Tibial artery (tissue), 4 donors: Measurements from ENCODE around the gene FRMD5.

Source experiments
- DNase-seq, 2 donors: peaks; one replicate each; pipeline ENCODE4 v3.0.0-alpha.2; 2019
- H3K27ac ChIP-seq, 2 donors: fragments of 200-600 bp; sonication (generic) in 1 of 2; 1 replicate in 1 of 2; 2 replicates in 1 of 2; pipeline ENCODE4 v1.5.1; 2018 to 2019; ENCODE audit warnings: mild to moderate bottlenecking in 1 of 2
- H3K27me3 ChIP-seq, 2 donors: fragments of 200-600 bp; sonication (generic) in 1 of 2; one replicate each; pipeline versions ENCODE4 v1.5.1 to v1.6.0; 2016 to 2019
- H3K36me3 ChIP-seq, 3 donors: fragments of 200-600 bp; sonication (generic) in 2 of 3; one replicate each; pipeline ENCODE4 v1.5.1; 2016 to 2019; ENCODE audit warnings: mild to moderate bottlenecking in 2 of 3
- H3K4me1 ChIP-seq, 4 donors: fragments of 200-600 bp; sonication (generic) in 2 of 4; 1 replicate in 3 of 4; 2 replicates in 1 of 4; pipeline ENCODE4 v1.5.1; 2016 to 2019
- H3K4me3 ChIP-seq, 2 donors: fragments of 200-600 bp; sonication (generic) in 1 of 2; 1 replicate in 1 of 2; 2 replicates in 1 of 2; pipeline ENCODE4 v1.5.1; 2018 to 2019; ENCODE audit warnings: mild to moderate bottlenecking in 2 of 2
- H3K9me3 ChIP-seq, 3 donors: fragments of 200-600 bp; sonication (generic) in 1 of 3; one replicate each; pipeline ENCODE4 v1.5.1; 2016 to 2019
- CTCF ChIP-seq, 2 experiments: fragments of 200-600 bp in 1 of 2; fragments of 450-650 bp in 1 of 2; IDR thresholded peaks; one replicate each; pipeline ENCODE4 v1.5.1; 2017 to 2019; ENCODE audit warnings: antibody characterized with exemption in 2 of 2, mild to moderate bottlenecking in 1 of 2, moderate library complexity in 1 of 2
- intact Hi-C: fragments of 100-400 bp; cut with DNase I; formaldehyde crosslinking; loops from one replicate; pipeline ENCODE4 v1.15.0; 2023; ENCODE audit warnings: low total_unique reads

FRMD5 gene

GRCh38 chr15:44160796-44161195 lies 34.3 kb downstream of the FRMD5 start:
- TF ChIP-seq CTCF (IDR thresholded peaks at IDR 0.05) = no peak
- Histone ChIP-seq H3K36me3 (no peaks in the 10 kb centered on the region), H3K27me3 (peaks cover 0 to 2% of the 10 kb centered on the region in 2 donors), H3K9me3 (no peaks in the 10 kb centered on the region), H3K27ac (no peak overlapping the region), H3K4me3 (no peak overlapping the region), H3K4me1 (no peaks in the 10 kb centered on the region)
- intact Hi-C loops = no loop called here
- DNase-seq = no peak

GRCh38 chr15:44159492-44159891 lies 35.6 kb downstream of the FRMD5 start:
- no peak for TF ChIP-seq CTCF (IDR thresholded peaks at IDR 0.05)
- DNase-seq = no peak
- no peak overlapping the region for H3K4me3 ChIP-seq
- intact Hi-C loops = no loop called here
- no peak overlapping the region for H3K27ac ChIP-seq
- no peaks in the 10 kb centered on the region for H3K4me1 ChIP-seq
- no peaks in the 10 kb centered on the region for H3K9me3 ChIP-seq
- peaks cover 0 to 2% of the 10 kb centered on the region in 2 donors for H3K27me3 ChIP-seq
- H3K36me3 ChIP-seq = no peaks in the 10 kb centered on the region

- no peaks in the 10 kb centered on the region for H3K36me3 ChIP-seq
- H3K4me1 ChIP-seq = no peaks in the 10 kb centered on the region
- intact Hi-C loops = no loop called here
- no peak for TF ChIP-seq CTCF (IDR thresholded peaks at IDR 0.05)
- no peak overlapping the region for H3K4me3 ChIP-seq
- peaks cover 0 to 2% of the 10 kb centered on the region in 2 donors for H3K27me3 ChIP-seq
- DNase-seq = no peak
- H3K27ac ChIP-seq = no peak overlapping the region
- H3K9me3 ChIP-seq = no peaks in the 10 kb centered on the region
These were observed 37.0 kb downstream of the FRMD5 start for GRCh38 chr15:44158111-44158510.

GRCh38 chr15:44157679-44158078 lies 37.4 kb downstream of the FRMD5 start:
- Histone ChIP-seq H3K9me3 (no peaks in the 10 kb centered on the region), H3K27me3 (peaks cover 0 to 2% of the 10 kb centered on the region in 2 donors), H3K4me1 (no peaks in the 10 kb centered on the region), H3K27ac (no peak overlapping the region), H3K36me3 (no peaks in the 10 kb centered on the region), H3K4me3 (no peak overlapping the region)
- TF ChIP-seq CTCF (IDR thresholded peaks at IDR 0.05) = no peak
- no peak for DNase-seq
- intact Hi-C loops = no loop called here

- no peaks in the 10 kb centered on the region for H3K9me3 ChIP-seq
- DNase-seq = no peak
- intact Hi-C loops = no loop called here
- H3K4me1 ChIP-seq = no peaks in the 10 kb centered on the region
- no peaks in the 10 kb centered on the region for H3K27me3 ChIP-seq
- TF ChIP-seq CTCF (IDR thresholded peaks at IDR 0.05) = no peak
- no peak overlapping the region for H3K27ac ChIP-seq
- H3K4me3 ChIP-seq = no peak overlapping the region
- H3K36me3 ChIP-seq = no peaks in the 10 kb centered on the region
These were observed 41.7 kb downstream of the FRMD5 start for GRCh38 chr15:44153352-44153751.

GRCh38 chr15:44149224-44149623 lies 45.8 kb downstream of the FRMD5 start:
- Histone ChIP-seq H3K36me3 (no peaks in the 10 kb centered on the region), H3K27ac (no peak overlapping the region), H3K4me3 (no peak overlapping the region), H3K27me3 (no peaks in the 10 kb centered on the region), H3K9me3 (no peaks in the 10 kb centered on the region), H3K4me1 (no peaks in the 10 kb centered on the region)
- intact Hi-C loops = no loop called here
- no peak for DNase-seq
- no peak for TF ChIP-seq CTCF (IDR thresholded peaks at IDR 0.05)
